HEK293 (cell line): ENCODE results near the gene ETV6.

Source experiments
- CTCF ChIP-seq: fragments of 450-650 bp; formaldehyde crosslinking; IDR thresholded peaks from 2 replicates; pipeline ENCODE4 v1.5.1; 2016; ENCODE audit warnings: missing biosample characterization, missing genetic modification characterization
- GLIS2 ChIP-seq: fragments of 450-650 bp; formaldehyde crosslinking; IDR thresholded peaks from 2 replicates; pipeline ENCODE4 v1.5.1; 2016; ENCODE audit warnings: missing biosample characterization, missing genetic modification characterization
- KLF17 ChIP-seq: fragments of 450-650 bp; formaldehyde crosslinking; IDR thresholded peaks from 2 replicates; pipeline ENCODE4 v1.5.1; 2016; ENCODE audit warnings: missing biosample characterization, missing genetic modification characterization
- PRDM10 ChIP-seq: fragments of 450-650 bp; formaldehyde crosslinking; IDR thresholded peaks from 2 replicates; pipeline ENCODE4 v1.5.1; 2016; ENCODE audit warnings: missing biosample characterization, missing genetic modification characterization
- SP3 ChIP-seq: fragments of 450-650 bp; formaldehyde crosslinking; IDR thresholded peaks from 2 replicates; pipeline ENCODE4 v1.5.1; 2016; ENCODE audit warnings: missing biosample characterization, missing genetic modification characterization
- ZNF114 ChIP-seq: fragments of 450-650 bp; formaldehyde crosslinking; IDR thresholded peaks from 2 replicates; pipeline ENCODE4 v1.5.0; 2017; ENCODE audit warnings: missing biosample characterization, missing genetic modification characterization

DNA sequence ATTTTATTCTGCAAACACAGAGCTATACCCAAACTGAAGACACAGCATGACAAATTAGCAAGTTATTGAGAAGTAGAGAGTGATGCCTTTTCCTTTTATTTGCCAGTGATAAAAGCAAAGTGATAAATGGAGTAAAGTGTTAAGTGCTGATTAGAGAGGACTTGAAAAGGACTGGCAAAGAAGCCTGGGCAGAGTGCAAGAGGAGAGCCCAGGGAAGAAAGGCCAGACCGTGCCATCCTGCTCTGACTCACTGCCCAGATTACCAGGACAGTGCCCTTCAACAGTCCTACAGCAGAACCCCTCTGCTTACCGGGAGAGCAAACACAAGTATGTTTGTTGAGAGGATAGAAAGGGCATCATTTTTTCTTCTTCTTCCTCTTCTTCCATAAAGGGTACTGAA, 106.5 kb downstream of the ETV6 start:
- TF ChIP-seq CTCF (tag by site-specific recombination): no peak
- TF ChIP-seq ZNF114 (tag by site-specific recombination): no peak
- no peak for TF ChIP-seq KLF17
- TF ChIP-seq PRDM10 (tag by site-specific recombination): no peak
- no peak for TF ChIP-seq GLIS2 (tag by site-specific recombination)
- TF ChIP-seq SP3 (tag by site-specific recombination): no peak
